Measurements from ENCODE around the gene FAM81B. TPM values are rescaled to one million over a fixed set of nuclear protein-coding genes. Genes with fewer than 3 reads are reported as not detected.
"Not testable (repeated sequence)": the region's sequence is repeated elsewhere in the genome, so short reads cannot be mapped to it uniquely, and the experiment has no call there.

FAM81B gene
- total RNA-seq (2012; rRNA removed): not detected in 2 replicates

DNA sequence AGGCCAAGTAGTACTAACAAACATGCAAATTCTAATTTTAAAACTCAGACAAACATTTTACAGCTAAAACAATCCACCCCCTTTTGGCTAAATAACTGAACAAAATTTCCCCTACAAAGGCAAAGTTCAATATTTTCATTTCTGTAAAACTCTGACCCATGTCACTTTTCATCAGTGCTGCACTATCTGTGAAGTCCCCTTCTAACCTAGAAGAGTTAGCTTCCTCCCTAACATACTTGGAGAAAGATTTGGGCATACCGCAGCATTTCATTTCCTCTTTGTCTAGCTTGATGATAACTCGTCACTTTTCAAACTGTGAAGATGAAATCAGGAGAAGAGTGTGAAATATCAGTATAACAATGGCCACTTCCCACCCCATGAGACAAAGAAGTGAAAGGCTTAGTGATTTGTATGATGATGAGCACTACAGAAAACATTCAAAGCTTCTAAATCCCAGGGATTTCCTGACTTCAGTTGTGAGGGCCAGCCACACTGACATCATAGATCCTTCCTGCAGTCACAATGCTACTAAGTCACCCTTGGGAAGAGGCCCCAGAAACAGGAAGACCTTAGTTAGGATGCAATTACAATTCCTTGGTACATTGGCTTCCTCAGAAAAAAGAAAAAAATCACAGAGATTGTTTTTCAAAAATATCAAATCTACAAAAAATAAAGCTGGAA lies at the start of gene FAM81B:
Gene FAM81B (plus strand): TSS at position 555 of the 681 bp plus-strand sequence. CDS start 24 bp downstream, at position 579.
- Histone ChIP-seq H3K4me3 (ENCODE audit: low read length) (no peak within 1 kb of the TSS), H3K9ac (ENCODE audit: low read depth, low read length) (no peak within 1 kb of the TSS), H3K4me2 (ENCODE audit: low read length) (no peak within 1 kb of the TSS), H3K4me1 (ENCODE audit: control insufficient read depth, insufficient read depth, low read length) (no peaks in the 10 kb centered on the region), H3K36me3 (ENCODE audit: insufficient read depth, low read length) (no peaks in the 10 kb centered on the region), H3K27me3 (ENCODE audit: control insufficient read depth, insufficient read depth, low read length) (peaks cover 4% of the 10 kb centered on the region), H3K9me3 (replicated peaks; ENCODE audit: low read length) (no peaks in the 10 kb centered on the region)

- H3K27me3 ChIP-seq (ENCODE audit: control insufficient read depth, insufficient read depth, low read length); H3K4me2 ChIP-seq (ENCODE audit: low read length); H3K9ac ChIP-seq (ENCODE audit: low read depth, low read length); H3K4me3 ChIP-seq (ENCODE audit: low read length); H3K36me3 ChIP-seq (ENCODE audit: insufficient read depth, low read length); H3K9me3 ChIP-seq (replicated peaks; ENCODE audit: low read length); H3K4me1 ChIP-seq (ENCODE audit: control insufficient read depth, insufficient read depth, low read length): not testable (repeated sequence)
These were observed 49.7 kb upstream of the FAM81B start for GRCh38 chr5:95341444-95341843.

DNA sequence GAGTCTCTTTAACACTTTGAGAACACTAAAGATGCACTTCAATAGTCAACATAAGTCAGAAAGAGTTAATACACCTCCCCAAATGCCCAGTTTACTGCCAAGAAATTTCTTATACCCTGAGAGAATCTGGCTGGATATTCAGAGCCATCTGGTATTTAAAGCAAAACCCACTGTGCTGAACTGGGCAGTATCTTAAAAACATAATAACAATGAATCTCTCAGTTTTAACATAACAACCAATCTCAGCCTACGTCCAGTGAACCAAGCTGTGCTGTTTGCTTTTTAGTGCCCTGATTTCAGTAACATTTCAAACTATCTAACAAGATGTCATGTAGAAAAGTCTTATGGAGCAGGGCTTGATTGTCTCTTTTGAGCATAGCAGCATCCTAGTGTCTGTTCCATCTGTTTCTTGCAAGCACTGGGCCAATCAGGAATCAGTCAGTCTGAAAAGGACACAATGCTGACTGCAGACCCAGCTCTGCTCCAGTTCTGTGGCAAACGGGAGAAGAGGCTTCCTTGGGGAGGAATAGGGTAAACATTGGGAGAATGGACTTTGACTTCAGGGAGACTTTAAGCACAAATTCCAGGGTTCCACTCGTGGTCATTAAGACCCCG lies 43.6 kb upstream of the FAM81B start:
- Histone ChIP-seq H3K9me3 (replicated peaks; ENCODE audit: low read length) (no peaks in the 10 kb centered on the region), H3K4me1 (ENCODE audit: control insufficient read depth, insufficient read depth, low read length) (no peaks in the 10 kb centered on the region), H3K4me3 (ENCODE audit: low read length) (no peak overlapping the region), H3K36me3 (ENCODE audit: insufficient read depth, low read length) (no peaks in the 10 kb centered on the region), H3K4me2 (ENCODE audit: low read length) (no peak overlapping the region), H3K9ac (ENCODE audit: low read depth, low read length) (no peak overlapping the region), H3K27me3 (ENCODE audit: control insufficient read depth, insufficient read depth, low read length) (peaks cover 19% of the 10 kb centered on the region)

DNA sequence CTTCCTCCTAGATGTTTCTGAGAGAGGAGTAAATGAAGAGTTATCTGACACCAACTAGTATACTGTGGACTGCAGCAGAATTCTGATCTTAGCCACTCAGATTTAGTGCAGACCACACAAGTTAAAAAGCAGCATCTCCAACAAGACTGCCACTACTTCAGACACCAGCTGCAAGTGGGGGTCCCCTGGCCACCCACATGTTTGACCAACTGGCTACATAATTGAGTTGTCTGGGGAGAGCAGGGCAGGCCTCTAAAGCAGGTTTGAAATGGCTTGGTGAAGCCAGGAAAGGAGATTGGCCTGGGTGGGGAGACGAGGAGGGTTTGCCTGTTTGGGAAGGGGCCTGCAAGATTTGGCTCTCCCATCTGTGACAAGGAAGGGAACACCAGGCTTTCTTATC lies 40.5 kb upstream of the FAM81B start:
- no peaks in the 10 kb centered on the region for H3K36me3 ChIP-seq (ENCODE audit: insufficient read depth, low read length)
- no peak overlapping the region for H3K4me3 ChIP-seq (ENCODE audit: low read length)
- no peaks in the 10 kb centered on the region for H3K9me3 ChIP-seq (replicated peaks; ENCODE audit: low read length)
- peaks cover 16% of the 10 kb centered on the region for H3K27me3 ChIP-seq (ENCODE audit: control insufficient read depth, insufficient read depth, low read length)
- no peaks in the 10 kb centered on the region for H3K4me1 ChIP-seq (ENCODE audit: control insufficient read depth, insufficient read depth, low read length)
- H3K4me2 ChIP-seq (ENCODE audit: low read length): no peak overlapping the region
- no peak overlapping the region for H3K9ac ChIP-seq (ENCODE audit: low read depth, low read length)

DNA sequence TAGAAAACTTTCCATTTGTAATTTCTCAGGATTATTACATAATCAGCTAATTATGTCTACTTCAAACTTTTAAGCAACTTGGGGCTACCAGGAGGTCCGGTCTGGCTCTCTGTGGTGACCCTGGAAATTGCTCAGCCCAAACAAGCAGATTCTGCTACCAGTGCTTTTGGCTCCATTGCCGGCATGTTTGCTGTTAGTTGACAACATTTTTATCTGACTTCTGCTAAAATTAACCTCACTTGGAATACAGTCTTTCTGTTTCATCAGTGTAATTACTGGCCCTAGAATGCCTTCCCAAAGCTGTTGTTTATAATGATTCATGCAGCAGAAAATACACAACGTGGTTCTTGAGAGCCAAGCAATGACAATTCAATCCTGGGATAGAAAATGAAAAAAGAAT lies 38.5 kb upstream of the FAM81B start:
- Histone ChIP-seq H3K27me3 (ENCODE audit: control insufficient read depth, insufficient read depth, low read length) (peaks cover 15% of the 10 kb centered on the region), H3K36me3 (ENCODE audit: insufficient read depth, low read length) (no peaks in the 10 kb centered on the region), H3K9ac (ENCODE audit: low read depth, low read length) (no peak overlapping the region), H3K4me1 (ENCODE audit: control insufficient read depth, insufficient read depth, low read length) (no peaks in the 10 kb centered on the region), H3K4me2 (ENCODE audit: low read length) (no peak overlapping the region), H3K4me3 (ENCODE audit: low read length) (no peak overlapping the region), H3K9me3 (replicated peaks; ENCODE audit: low read length) (no peaks in the 10 kb centered on the region)

- H3K4me1 ChIP-seq (ENCODE audit: control insufficient read depth, insufficient read depth, low read length): no peaks in the 10 kb centered on the region
- no peaks in the 10 kb centered on the region for H3K9me3 ChIP-seq (replicated peaks; ENCODE audit: low read length)
- no peak overlapping the region for H3K9ac ChIP-seq (ENCODE audit: low read depth, low read length)
- no peak overlapping the region for H3K4me2 ChIP-seq (ENCODE audit: low read length)
- H3K4me3 ChIP-seq (ENCODE audit: low read length): no peak overlapping the region
- H3K36me3 ChIP-seq (ENCODE audit: insufficient read depth, low read length): no peaks in the 10 kb centered on the region
- peaks cover 10% of the 10 kb centered on the region for H3K27me3 ChIP-seq (ENCODE audit: control insufficient read depth, insufficient read depth, low read length)
These were observed 32.8 kb upstream of the FAM81B start for GRCh38 chr5:95358320-95358719.

- Histone ChIP-seq H3K27me3 (ENCODE audit: control insufficient read depth, insufficient read depth, low read length) (peaks cover 10% of the 10 kb centered on the region), H3K9me3 (replicated peaks; ENCODE audit: low read length) (no peaks in the 10 kb centered on the region), H3K9ac (ENCODE audit: low read depth, low read length) (no peak overlapping the region), H3K4me1 (ENCODE audit: control insufficient read depth, insufficient read depth, low read length) (no peaks in the 10 kb centered on the region), H3K36me3 (ENCODE audit: insufficient read depth, low read length) (no peaks in the 10 kb centered on the region), H3K4me2 (ENCODE audit: low read length) (no peak overlapping the region), H3K4me3 (ENCODE audit: low read length) (no peak overlapping the region)
These were observed 32.3 kb upstream of the FAM81B start for GRCh38 chr5:95358848-95359247.

DNA sequence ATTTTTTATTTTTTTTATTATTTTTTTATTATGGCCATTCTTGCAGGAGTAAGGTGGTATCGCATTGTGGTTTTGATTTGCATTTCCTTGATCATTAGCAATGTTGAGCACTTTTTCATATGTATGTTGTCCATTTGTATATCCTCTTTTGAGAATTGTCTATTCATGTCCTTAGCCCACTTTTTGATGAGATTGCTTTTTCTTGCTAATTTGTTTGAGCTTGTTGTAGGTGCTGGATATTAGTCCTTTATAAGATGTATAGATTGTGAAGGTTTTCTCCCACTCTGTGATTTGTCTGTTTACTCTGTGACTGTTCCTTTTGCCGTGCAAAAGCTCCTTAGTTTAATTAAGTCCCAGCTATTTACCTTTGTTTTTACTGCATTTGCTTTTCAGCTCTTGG lies 30.5 kb upstream of the FAM81B start:
- H3K9ac ChIP-seq (ENCODE audit: low read depth, low read length); H3K4me2 ChIP-seq (ENCODE audit: low read length); H3K9me3 ChIP-seq (replicated peaks; ENCODE audit: low read length); H3K36me3 ChIP-seq (ENCODE audit: insufficient read depth, low read length); H3K4me1 ChIP-seq (ENCODE audit: control insufficient read depth, insufficient read depth, low read length); H3K4me3 ChIP-seq (ENCODE audit: low read length): not testable (repeated sequence)
- H3K27me3 ChIP-seq (ENCODE audit: control insufficient read depth, insufficient read depth, low read length): peaks cover 11% of the 10 kb centered on the region

- Histone ChIP-seq H3K9me3 (replicated peaks; ENCODE audit: low read length) (no peaks in the 10 kb centered on the region), H3K4me1 (ENCODE audit: control insufficient read depth, insufficient read depth, low read length) (no peaks in the 10 kb centered on the region), H3K9ac (ENCODE audit: low read depth, low read length) (no peak overlapping the region), H3K4me3 (ENCODE audit: low read length) (no peak overlapping the region), H3K4me2 (ENCODE audit: low read length) (no peak overlapping the region), H3K27me3 (ENCODE audit: control insufficient read depth, insufficient read depth, low read length) (peaks cover 7% of the 10 kb centered on the region), H3K36me3 (ENCODE audit: insufficient read depth, low read length) (no peaks in the 10 kb centered on the region)
These were observed 25.7 kb upstream of the FAM81B start for GRCh38 chr5:95365302-95366095.

DNA sequence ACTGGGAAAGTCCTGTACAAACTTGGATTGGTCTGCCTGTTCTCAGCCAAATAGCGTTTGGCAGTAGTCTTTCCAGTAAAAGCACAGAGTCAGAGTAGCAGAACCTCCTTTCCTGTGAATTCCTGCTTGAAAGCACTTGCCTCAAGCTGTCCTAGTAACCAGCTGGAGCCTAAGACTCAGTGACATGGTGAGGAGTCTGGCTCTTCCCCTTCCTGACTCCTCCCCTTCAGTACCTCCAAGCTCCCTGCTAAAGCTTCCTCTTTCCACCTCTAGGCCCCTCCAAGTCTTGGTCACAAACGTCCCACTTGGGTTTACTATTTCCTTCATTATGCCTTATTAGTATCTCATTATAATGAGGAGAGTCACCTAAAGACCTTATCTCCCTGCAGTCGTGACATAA lies 21.4 kb upstream of the FAM81B start:
- peaks cover 13% of the 10 kb centered on the region for H3K27me3 ChIP-seq (ENCODE audit: control insufficient read depth, insufficient read depth, low read length)
- H3K36me3 ChIP-seq (ENCODE audit: insufficient read depth, low read length): no peaks in the 10 kb centered on the region
- no peaks in the 10 kb centered on the region for H3K9me3 ChIP-seq (replicated peaks; ENCODE audit: low read length)
- no peaks in the 10 kb centered on the region for H3K4me1 ChIP-seq (ENCODE audit: control insufficient read depth, insufficient read depth, low read length)
- no peak overlapping the region for H3K4me2 ChIP-seq (ENCODE audit: low read length)
- H3K9ac ChIP-seq (ENCODE audit: low read depth, low read length): no peak overlapping the region
- H3K4me3 ChIP-seq (ENCODE audit: low read length): no peak overlapping the region

DNA sequence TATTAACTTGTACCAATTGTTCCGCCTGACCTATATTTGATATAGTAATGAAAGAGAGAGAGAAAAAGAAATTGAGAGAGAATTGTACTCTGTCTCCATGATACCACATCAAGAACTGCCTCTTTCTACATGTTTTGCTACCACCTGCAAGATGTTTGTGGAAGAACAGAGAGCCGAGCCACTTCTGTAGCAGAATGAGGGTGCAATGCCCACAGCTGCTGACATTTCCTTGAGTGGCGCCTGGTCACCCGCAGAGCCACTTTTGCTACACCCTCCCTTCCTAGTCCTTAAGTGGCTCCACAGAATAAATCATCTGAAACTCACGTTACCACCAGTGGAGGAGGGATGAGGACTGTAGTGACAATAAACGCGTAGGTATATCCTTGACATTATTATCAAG lies 17.1 kb upstream of the FAM81B start:
- Histone ChIP-seq H3K9me3 (replicated peaks; ENCODE audit: low read length) (no peaks in the 10 kb centered on the region), H3K4me1 (ENCODE audit: control insufficient read depth, insufficient read depth, low read length) (no peaks in the 10 kb centered on the region), H3K4me3 (ENCODE audit: low read length) (no peak overlapping the region), H3K4me2 (ENCODE audit: low read length) (no peak overlapping the region), H3K9ac (ENCODE audit: low read depth, low read length) (no peak overlapping the region), H3K36me3 (ENCODE audit: insufficient read depth, low read length) (no peaks in the 10 kb centered on the region), H3K27me3 (ENCODE audit: control insufficient read depth, insufficient read depth, low read length) (peaks cover 6% of the 10 kb centered on the region)

Measured in skeletal muscle satellite cell (primary cell).